ENCODE results near the gene KLHDC8B.

- TF ChIP-seq EZH2phosphoT487 (IDR thresholded peaks at IDR 0.05; ENCODE audit: low read depth, severe bottlenecking, unreplicated experiment) (no peak), CTCF (IDR thresholded peaks at IDR 0.05; ENCODE audit: poor library complexity) (no peak)
Measured at GRCh38 chr3:49173116-49173791, 1.9 kb downstream of the KLHDC8B start.

Data from hepatocyte (in vitro differentiated cells).